IMR-90 (cell line): Measurements from ENCODE around the gene PLCB2. TPM values are rescaled to one million over a fixed set of nuclear protein-coding genes. Genes with fewer than 3 reads are reported as not detected.

Experiments used
- ATAC-seq: fragments of 200-7000 bp; cut with Tn5 transposase; 2 replicates; pipeline ENCODE4 v1.9.1; 2020; ENCODE audit warnings: low read depth, mild to moderate bottlenecking, moderate library complexity
- BruUV-seq: library from RNA; stranded (reverse); fragments of 400-500 nt; replicated peaks from 2 replicates; lab custom pipeline; 2021; lab: Mats Ljungman, UMichigan
- CTCF ChIA-PET: fragments of 300-600 bp; formaldehyde crosslinking; extraction: SDS; loops from one replicate; lab custom pipeline; 2021; ENCODE audit warnings: antibody characterized with exemption; lab: Yijun Ruan, JAX
- POLR2A ChIA-PET: fragments of 300-600 bp; sonication (Branson Sonifier 250); formaldehyde crosslinking; loops from one replicate; lab custom pipeline; 2022; ENCODE audit warnings: antibody characterized with exemption; ENCODE audit not compliant: unreplicated experiment; lab: Charles Lee
- DNase-seq: peaks from one replicate; pipeline ENCODE4 v3.0.0; 2013
- H2AFZ ChIP-seq: replicated peaks from 2 replicates; pipeline ENCODE3; 2013; ENCODE audit warnings: low read length, mild to moderate bottlenecking; ENCODE audit not compliant: poor library complexity
- H2AK5ac ChIP-seq: 2 replicates; pipeline ENCODE4 v1.6.1; 2013; ENCODE audit warnings: low read depth, low read length, inconsistent platforms
- H2AK9ac ChIP-seq: replicated peaks from 2 replicates; pipeline ENCODE3; 2013; ENCODE audit warnings: mild to moderate bottlenecking, low read depth, low read length, moderate library complexity; ENCODE audit not compliant: poor library complexity
- H2BK120ac ChIP-seq: 2 replicates; pipeline ENCODE4 v1.6.1; 2013; ENCODE audit warnings: low read depth, low read length, inconsistent platforms
- H2BK15ac ChIP-seq: 3 replicates; pipeline ENCODE4 v1.6.1; 2013; ENCODE audit warnings: low read depth, low read length, inconsistent platforms
- H2BK20ac ChIP-seq: 2 replicates; pipeline ENCODE4 v1.6.1; 2013; ENCODE audit warnings: low read depth, mild to moderate bottlenecking, inconsistent platforms, low read length, moderate library complexity
- H2BK5ac ChIP-seq: 2 replicates; pipeline ENCODE4 v1.6.1; 2013; ENCODE audit warnings: mild to moderate bottlenecking, low read depth, low read length, inconsistent platforms; ENCODE audit not compliant: poor library complexity, severe bottlenecking
- H3K14ac ChIP-seq: replicated peaks from 2 replicates; pipeline ENCODE4 v1.6.1; 2013; ENCODE audit warnings: low read depth, low read length, inconsistent platforms
- H3K18ac ChIP-seq: 2 replicates; pipeline ENCODE4 v1.6.1; 2013; ENCODE audit warnings: low read depth, low read length, control low read depth
- H3K23ac ChIP-seq: 2 replicates; pipeline ENCODE4 v1.6.1; 2013; ENCODE audit warnings: low read depth, low read length, inconsistent platforms
- H3K27ac ChIP-seq: 2 replicates; pipeline ENCODE4 v1.5.1; 2013; ENCODE audit warnings: mild to moderate bottlenecking, control low read depth, low read length; ENCODE audit not compliant: insufficient read depth
- H3K27me3 ChIP-seq: 2 replicates; pipeline ENCODE4 v1.6.1; 2013; ENCODE audit warnings: low read length; ENCODE audit not compliant: control insufficient read depth, insufficient read depth
- H3K36me3 ChIP-seq: 2 replicates; pipeline ENCODE4 v1.6.1; 2013; ENCODE audit warnings: low read length, mixed read lengths; ENCODE audit not compliant: control insufficient read depth, insufficient read depth
- H3K4ac ChIP-seq: 2 replicates; pipeline ENCODE4 v1.6.1; 2013; ENCODE audit warnings: low read depth, low read length, inconsistent platforms
- H3K4me1 ChIP-seq: 2 replicates; pipeline ENCODE4 v1.6.1; 2013; ENCODE audit warnings: low read length, mixed read lengths; ENCODE audit not compliant: control insufficient read depth, insufficient read depth
- H3K4me2 ChIP-seq: 2 replicates; pipeline ENCODE4 v1.6.1; 2013; ENCODE audit warnings: low read depth, mild to moderate bottlenecking, control low read depth, low read length, moderate library complexity
- H3K4me3 ChIP-seq: 2 replicates; pipeline ENCODE4 v1.5.1; 2013; ENCODE audit warnings: low read depth, mild to moderate bottlenecking, control low read depth, low read length, moderate library complexity; ENCODE audit not compliant: insufficient read depth
- H3K56ac ChIP-seq: 2 replicates; pipeline ENCODE4 v1.6.1; 2013; ENCODE audit warnings: low read length, inconsistent platforms; ENCODE audit not compliant: insufficient read depth; ENCODE audit errors: extremely low read depth
- H3K79me1 ChIP-seq, 2 experiments: 2 replicates each; pipeline ENCODE4 v1.6.1; 2013; ENCODE audit warnings: low read length in 2 of 2, inconsistent platforms in 1 of 2, low read depth in 1 of 2
- H3K9ac ChIP-seq: 2 replicates; pipeline ENCODE4 v1.6.1; 2013; ENCODE audit warnings: low read depth, low read length, control low read depth
- H3K9me1 ChIP-seq: 2 replicates; pipeline ENCODE4 v1.6.1; 2013; ENCODE audit warnings: low read length, inconsistent platforms; ENCODE audit not compliant: insufficient read depth
- H3K9me3 ChIP-seq: 2 replicates; pipeline ENCODE4 v1.6.1; 2013; ENCODE audit warnings: low read length; ENCODE audit not compliant: control insufficient read depth, insufficient read depth
- H4K20me1 ChIP-seq: 2 replicates; pipeline ENCODE4 v1.6.1; 2013; ENCODE audit warnings: low read length, inconsistent platforms; ENCODE audit not compliant: insufficient read depth
- H4K5ac ChIP-seq: 2 replicates; pipeline ENCODE4 v1.6.1; 2013; ENCODE audit warnings: mild to moderate bottlenecking, low read depth, low read length, control low read depth
- H4K8ac ChIP-seq, 2 experiments: 2 replicates each; pipeline ENCODE4 v1.6.1; 2013; ENCODE audit warnings: low read depth in 2 of 2, low read length in 2 of 2, control low read depth in 1 of 2, inconsistent platforms in 1 of 2
- H4K91ac ChIP-seq: 2 replicates; pipeline ENCODE4 v1.6.1; 2013; ENCODE audit warnings: low read depth, low read length, inconsistent platforms; ENCODE audit not compliant: insufficient read depth
- MXI1 ChIP-seq: IDR thresholded peaks from 2 replicates; pipeline ENCODE4 v1.6.1; 2012; ENCODE audit warnings: low read depth, mild to moderate bottlenecking, low read length, moderate library complexity, borderline replicate concordance
- POLR2A ChIP-seq: IDR thresholded peaks from 2 replicates; pipeline ENCODE4 v1.6.1; 2012; ENCODE audit warnings: mild to moderate bottlenecking, low read depth, low read length
- SMC3 ChIP-seq: fragments of 150-350 bp; IDR thresholded peaks from 2 replicates; pipeline ENCODE4 v1.6.1; 2016; ENCODE audit warnings: low read depth, mild to moderate bottlenecking, antibody characterized with exemption, low read length, moderate library complexity
- WGBS, 2 experiments: methylation state at CpG; one replicate each; pipeline versions ENCODE4 v1.1.5 to v1.1.7; 2013; ENCODE audit warnings: missing lambda C conversion rate in 2 of 2; ENCODE audit not compliant: insufficient read length in 1 of 2; ENCODE audit errors: extremely low coverage in 2 of 2; 5-methylcytosine and 5-hydroxymethylcytosine counted together
- dilution Hi-C: fragments of 300-500 bp; cut with HindIII; formaldehyde crosslinking; loops from one replicate; pipeline ENCODE4 v1.14.3; 2018; ENCODE audit warnings: low sequenced_read_pairs; ENCODE audit not compliant: unreplicated experiment
- in situ Hi-C: fragments of 300-500 bp; cut with MboI; formaldehyde crosslinking; loops from 3 replicates; pipeline ENCODE4 v1.14.3; 2019; ENCODE audit warnings: low sequenced_read_pairs, inconsistent platforms, mixed read lengths
- intact Hi-C: fragments of 100-400 bp; cut with micrococcal nuclease; formaldehyde crosslinking; loops from 2 replicates; pipeline ENCODE4 v1.10.0; 2022
- polyA plus RNA-seq, 3 experiments: library from polyadenylated mRNA; depleted of rRNA; stranded (reverse); fragments of >200 nt; gene quantifications; 2 replicates each; pipeline ENCODE4 v1.2.3, GENCODE V29; 2012; ENCODE audit warnings: low replicate concordance in 1 of 3
- total RNA-seq: library from RNA; depleted of rRNA; stranded (reverse); fragments of >200 nt; gene quantifications from 2 replicates; pipeline ENCODE4 v1.2.3, GENCODE V29; 2012
- TF ChIP-seq, protein P1 (sequence below): fragments of 150-350 bp; IDR thresholded peaks from 2 replicates; pipeline ENCODE4 v1.6.1; 2017; ENCODE audit warnings: mild to moderate bottlenecking, antibody characterized with exemption, low read length, low read depth

The PLCB2 gene
- total and polyA plus RNA-seq, 2 of the 4 experiments (the other 2 are of a cell fraction) = 0.18 to 1.4 TPM

DNA sequence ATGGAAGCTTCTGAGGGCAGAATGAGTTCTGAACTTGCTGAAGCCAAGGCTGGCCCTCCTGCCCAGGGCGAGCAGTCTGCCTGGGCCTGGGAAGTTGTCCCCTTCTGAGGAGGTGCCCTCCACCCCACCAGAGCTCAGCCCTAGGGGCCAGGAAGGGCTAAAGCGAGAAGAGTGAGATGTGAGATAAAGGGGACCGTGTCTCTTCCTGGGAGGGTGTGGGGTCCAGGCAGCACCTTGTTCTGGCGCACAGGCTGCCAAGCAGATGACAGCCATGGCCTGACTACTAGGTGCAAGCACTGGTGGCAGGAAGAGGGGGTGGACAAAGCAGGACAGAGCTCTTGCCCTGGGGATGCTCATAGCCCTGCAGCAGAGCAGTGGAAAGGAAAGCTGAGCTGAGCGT is 65.1 kb downstream of the PLCB2 start:
- no peak overlapping the region for H4K8ac ChIP-seq
- peaks cover 36% of the 10 kb centered on the region for H3K27me3 ChIP-seq
- no peak overlapping the region for H3K4ac ChIP-seq
- H3K56ac ChIP-seq = no peak overlapping the region
- BruUV-seq = no TSS peak
- H4K91ac ChIP-seq = no peak overlapping the region
- H3K9me1 ChIP-seq = no peaks in the 10 kb centered on the region
- no peaks in the 10 kb centered on the region for H3K36me3 ChIP-seq
- H3K4me3 ChIP-seq = no peak overlapping the region
- H4K20me1 ChIP-seq = no peaks in the 10 kb centered on the region
- ATAC-seq (no peak), DNase-seq (no peak)
- no peak overlapping the region for H3K18ac ChIP-seq
- no peak overlapping the region for H3K14ac ChIP-seq
- intact Hi-C loops = no loop called here
- H3K9me3 ChIP-seq = no peaks in the 10 kb centered on the region
- H2BK20ac ChIP-seq = no peak overlapping the region
- no peak overlapping the region for H2BK15ac ChIP-seq
- H3K4me2 ChIP-seq = no peak overlapping the region
- H2BK5ac ChIP-seq = no peak overlapping the region
- H4K5ac ChIP-seq = no peak overlapping the region
- 78% methylated on average over 2 of the region's 5 CpGs; no CpG with 5 or more reads in 1 of the 2 experiments for WGBS, 2 experiments
- ChIA-PET CTCF (no interaction called here), POLR2A (no interaction called here)
- peaks cover 3% of the 10 kb centered on the region; the same call in 1 of the 2 replicates for H3K4me1 ChIP-seq
- no peak overlapping the region for H3K27ac ChIP-seq
- no peak overlapping the region for H3K9ac ChIP-seq
- no peak overlapping the region for H2BK120ac ChIP-seq
- no peak for TF ChIP-seq SMC3
- no peak for TF ChIP-seq MXI1
- TF ChIP-seq, protein P1, sequence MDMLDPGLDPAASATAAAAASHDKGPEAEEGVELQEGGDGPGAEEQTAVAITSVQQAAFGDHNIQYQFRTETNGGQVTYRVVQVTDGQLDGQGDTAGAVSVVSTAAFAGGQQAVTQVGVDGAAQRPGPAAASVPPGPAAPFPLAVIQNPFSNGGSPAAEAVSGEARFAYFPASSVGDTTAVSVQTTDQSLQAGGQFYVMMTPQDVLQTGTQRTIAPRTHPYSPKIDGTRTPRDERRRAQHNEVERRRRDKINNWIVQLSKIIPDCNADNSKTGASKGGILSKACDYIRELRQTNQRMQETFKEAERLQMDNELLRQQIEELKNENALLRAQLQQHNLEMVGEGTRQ = no peak
- no peak for TF ChIP-seq POLR2A
- dilution Hi-C loops = no loop called here
- H2AK9ac ChIP-seq = no peak overlapping the region
- no peak overlapping the region for H2AK5ac ChIP-seq
- H3K79me1 ChIP-seq = no peaks in the 10 kb centered on the region
- in situ Hi-C loops = no loop called here
- H3K23ac ChIP-seq = no peak overlapping the region
- H2AFZ ChIP-seq = peak overlapping the region; percentile 41
